SK-N-SH (cell line): ENCODE results near the gene ENPEP. TPM values are rescaled to one million over a fixed set of nuclear protein-coding genes. Genes with fewer than 3 reads are reported as not detected.
A peak's percentile ranks its signal among the peaks of the same experiment; 100 is the strongest.

Experiments
- CTCF ChIA-PET: fragments of 300-600, 350-600 bp; formaldehyde crosslinking; extraction: SDS; loops from one replicate; lab custom pipeline; 2021; lab: Yijun Ruan, JAX
- POLR2A ChIA-PET: fragments of 350-600 bp; sonication (Branson Sonifier 250); formaldehyde crosslinking; extraction: SDS; loops from one replicate; lab custom pipeline; 2020; ENCODE audit warnings: antibody characterized with exemption, inconsistent platforms; lab: Yijun Ruan, JAX
- DNase-seq: peaks from one replicate; pipeline ENCODE4 v3.0.0; 2012
- H2AFZ ChIP-seq: fragments of 200-600 bp; sonication (generic); 2 replicates; pipeline ENCODE4 v1.8.1; 2016; ENCODE audit warnings: antibody characterized with exemption, mild to moderate bottlenecking, low read depth
- H3F3A ChIP-seq: fragments of 200-600 bp; sonication (generic); replicated peaks from 2 replicates; pipeline ENCODE3; 2016; ENCODE audit warnings: antibody characterized with exemption, mild to moderate bottlenecking; ENCODE audit not compliant: insufficient read depth
- H3K27ac ChIP-seq, 2 experiments: fragments of 200-500 bp in 1 of 2; fragments of 200-600 bp in 1 of 2; sonication (Bioruptor generic) in 1 of 2; sonication (generic), shearing (Covaris generic) in 1 of 2; 2 replicates each; pipeline versions ENCODE4 v1.5.1 to v1.6.1; 2014 to 2016; ENCODE audit warnings: low read depth in 2 of 2, inconsistent platforms in 1 of 2, low read length in 1 of 2, mild to moderate bottlenecking in 1 of 2, mixed read lengths in 1 of 2
- H3K27me3 ChIP-seq: fragments of 200-600 bp; sonication (generic), shearing (Covaris generic); 2 replicates; pipeline ENCODE4 v1.6.1; 2016; ENCODE audit warnings: mixed run types; ENCODE audit not compliant: insufficient read depth
- H3K36me3 ChIP-seq, 2 experiments: fragments of 200-500 bp in 1 of 2; fragments of 200-600 bp in 1 of 2; sonication (Bioruptor generic) in 1 of 2; sonication (generic) in 1 of 2; replicated peaks in 1 of 2; 2 replicates each; pipeline versions ENCODE3 to v1.5.1; 2014 to 2016; ENCODE audit warnings: low read length in 1 of 2, mild to moderate bottlenecking in 1 of 2; ENCODE audit not compliant: insufficient read depth in 2 of 2, control insufficient read depth in 1 of 2
- H3K4me1 ChIP-seq, 2 experiments: fragments of 200-500 bp in 1 of 2; fragments of 200-600 bp in 1 of 2; sonication (Bioruptor generic) in 1 of 2; sonication (generic), shearing (Covaris generic) in 1 of 2; 2 replicates each; pipeline versions ENCODE4 v1.5.1 to v1.6.1; 2014 to 2016; ENCODE audit warnings: low read depth in 1 of 2, low read length in 1 of 2, mixed run types in 1 of 2; ENCODE audit not compliant: insufficient read depth in 2 of 2, control insufficient read depth in 1 of 2
- H3K4me2 ChIP-seq: fragments of 200-600 bp; sonication (generic), shearing (Covaris generic); 2 replicates; pipeline ENCODE4 v1.6.1; 2017; ENCODE audit warnings: mixed run types
- H3K4me3 ChIP-seq, 2 experiments: fragments of 200-500 bp in 1 of 2; fragments of 200-600 bp in 1 of 2; sonication (Bioruptor generic) in 1 of 2; sonication (generic), shearing (Covaris generic) in 1 of 2; 2 replicates each; pipeline versions ENCODE4 v1.5.1 to v1.8.1; 2014 to 2016; ENCODE audit warnings: low read depth in 2 of 2, inconsistent platforms in 1 of 2, low read length in 1 of 2, mild to moderate bottlenecking in 1 of 2, mixed read lengths in 1 of 2, moderate library complexity in 1 of 2
- H3K79me2 ChIP-seq: fragments of 200-600 bp; sonication (generic); 2 replicates; pipeline ENCODE4 v1.8.1; 2017; ENCODE audit warnings: mild to moderate bottlenecking; ENCODE audit not compliant: insufficient read depth
- H3K9ac ChIP-seq: fragments of 200-600 bp; sonication (generic); 2 replicates; pipeline ENCODE4 v1.6.1; 2017; ENCODE audit warnings: mixed run types
- H3K9me2 ChIP-seq: fragments of 200-600 bp; sonication (generic); 2 replicates; pipeline ENCODE4 v1.6.1; 2017; ENCODE audit warnings: mixed run types
- H3K9me3 ChIP-seq: fragments of 200-600 bp; sonication (generic); 2 replicates; pipeline ENCODE4 v1.6.1; 2017; ENCODE audit warnings: mixed run types, mild to moderate bottlenecking, moderate library complexity
- H4K20me1 ChIP-seq: fragments of 200-600 bp; sonication (generic); 2 replicates; pipeline ENCODE4 v1.6.1; 2017; ENCODE audit warnings: mild to moderate bottlenecking, mixed run types; ENCODE audit not compliant: insufficient read depth
- EP300 ChIP-seq, 2 experiments: IDR thresholded peaks; 2 replicates each; pipeline versions ENCODE4 v1.4.0 to v1.6.1; 2012; ENCODE audit warnings: borderline replicate concordance in 1 of 2, low read depth in 1 of 2, low read length in 1 of 2
- EZH2phosphoT487 ChIP-seq: fragments of 200-600 bp; sonication (generic); IDR thresholded peaks from 2 replicates; pipeline ENCODE4 v1.6.1; 2017; ENCODE audit warnings: low read depth, mixed run types, mild to moderate bottlenecking, antibody characterized with exemption, moderate library complexity, borderline replicate concordance
- JUND ChIP-seq: IDR thresholded peaks from 2 replicates; pipeline ENCODE4 v1.4.0; 2012
- MEF2A ChIP-seq: IDR thresholded peaks from 2 replicates; pipeline ENCODE4 v1.4.0; 2012; ENCODE audit warnings: low read depth, borderline replicate concordance
- NFIC ChIP-seq: IDR thresholded peaks from 2 replicates; pipeline ENCODE4 v1.4.0; 2012; ENCODE audit warnings: borderline replicate concordance
- PBX3 ChIP-seq: IDR thresholded peaks from 2 replicates; pipeline ENCODE4; 2012
- RAD21 ChIP-seq: IDR thresholded peaks from 2 replicates; pipeline ENCODE4 v1.6.1; 2012; ENCODE audit warnings: mild to moderate bottlenecking, low read length
- SIN3A ChIP-seq: IDR thresholded peaks from 2 replicates; pipeline ENCODE4 v1.6.1; 2012; ENCODE audit warnings: low read depth, mild to moderate bottlenecking, low read length, moderate library complexity, borderline replicate concordance
- SMC3 ChIP-seq: IDR thresholded peaks from 2 replicates; pipeline ENCODE4 v1.6.1; 2012; ENCODE audit warnings: low read depth, low read length, improper control_type of control experiment
- TAF1 ChIP-seq: IDR thresholded peaks from 2 replicates; pipeline ENCODE4 v1.6.1; 2012; ENCODE audit warnings: low read depth, mild to moderate bottlenecking, low read length, moderate library complexity, borderline replicate concordance
- TEAD4 ChIP-seq: IDR thresholded peaks from 2 replicates; pipeline ENCODE4 v1.4.0; 2012; ENCODE audit warnings: mild to moderate bottlenecking, borderline replicate concordance; ENCODE audit not compliant: insufficient read depth
- USF1 ChIP-seq: IDR thresholded peaks from 2 replicates; pipeline ENCODE4 v1.4.0; 2012; ENCODE audit warnings: low read depth, borderline replicate concordance
- USF2 ChIP-seq: fragments of 150-350 bp; IDR thresholded peaks from 2 replicates; pipeline ENCODE4 v1.6.1; 2017; ENCODE audit warnings: antibody characterized with exemption, low read length, low read depth, borderline replicate concordance
- ZBTB33 ChIP-seq: IDR thresholded peaks from 2 replicates; pipeline ENCODE4 v1.4.0; 2012; ENCODE audit warnings: low read depth, borderline replicate concordance
- WGBS: methylation state at CpG from one replicate; pipeline ENCODE4 v1.1.6; 2017; ENCODE audit warnings: low lambda C conversion rate; 5-methylcytosine and 5-hydroxymethylcytosine counted together
- polyA plus RNA-seq, 3 experiments: library from polyadenylated mRNA; depleted of rRNA; stranded (reverse); fragments of >200 nt; gene quantifications; 2 replicates each; pipeline ENCODE4 v1.2.3, GENCODE V29; 2012
- TF ChIP-seq, protein P1 (sequence below): fragments of 150-350 bp; IDR thresholded peaks from 2 replicates; pipeline ENCODE4 v1.6.1; 2016; ENCODE audit warnings: mild to moderate bottlenecking, low read depth, low read length
- TF ChIP-seq, protein P2 (sequence below): IDR thresholded peaks from 2 replicates; pipeline ENCODE4 v1.6.1; 2012; ENCODE audit warnings: mild to moderate bottlenecking, low read depth, low read length, moderate library complexity

Gene ENPEP
- polyA plus RNA-seq, 1 of the 3 experiments (the other 2 are of a cell fraction), result 0.16 TPM

DNA sequence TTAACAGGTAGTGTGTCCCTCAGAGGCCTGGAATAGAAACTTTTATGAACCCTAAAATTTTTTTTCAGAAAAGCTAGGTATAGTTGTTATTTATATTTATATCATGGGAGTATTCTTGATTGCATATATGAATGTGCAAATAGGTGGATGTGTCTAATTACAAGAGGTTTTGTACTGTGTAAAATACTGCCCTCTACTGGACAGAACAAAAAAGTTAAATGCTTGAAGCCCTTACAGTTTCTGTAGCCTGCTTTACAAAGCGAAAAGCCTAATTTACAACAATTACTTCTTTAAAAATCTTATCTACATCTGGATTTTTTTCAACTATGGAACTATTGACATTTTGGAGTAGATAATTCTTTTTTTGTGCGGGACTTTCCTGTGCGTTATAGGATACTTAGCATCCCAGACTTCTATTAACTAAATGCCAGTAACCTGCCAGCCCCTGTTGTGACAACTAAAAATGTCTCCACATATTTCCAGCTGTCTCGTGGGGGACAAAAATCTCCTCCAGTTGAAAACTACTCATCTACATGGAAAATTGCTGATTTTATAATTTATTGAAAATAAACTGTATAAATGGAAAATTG lies 35.1 kb downstream of the ENPEP start (continued):
- TF ChIP-seq NFIC (no peak), RAD21 (peak; percentile 78), JUND (no peak), EP300 (IDR thresholded peaks at IDR 0.05; ENCODE audit: borderline replicate concordance in 1 of 2, low read depth in 1 of 2, low read length in 1 of 2) (no peak), USF2 (no peak), EZH2phosphoT487 (no peak), SMC3 (peak; percentile 51), TAF1 (no peak), SIN3A (no peak)

- CTCF ChIA-PET, result interaction anchor here (1.5 to 18.9 kb wide), 8 partner anchors 15 to 511 kb away, joined by 3 to 591 read pairs (median 11); partner anchors contain the start of gene ENPEP
- 33% methylated on average over 3 of the region's 3 CpGs for WGBS
- Histone ChIP-seq H3K9me2 (no peaks in the 10 kb centered on the region), H3K4me1 (peaks cover 0 to 2% of the 10 kb centered on the region in 2 experiments; a peak in 2 of 4 replicates), H3K36me3 (no peaks in the 10 kb centered on the region), H3K9ac (no peak overlapping the region), H3K4me2 (no peak overlapping the region), H3F3A (no peaks in the 10 kb centered on the region), H2AFZ (no peak overlapping the region), H3K9me3 (no peaks in the 10 kb centered on the region), H3K27ac (no peak overlapping the region), H3K79me2 (no peaks in the 10 kb centered on the region), H4K20me1 (no peaks in the 10 kb centered on the region), H3K4me3 (no peak overlapping the region), H3K27me3 (no peaks in the 10 kb centered on the region)
- no peak for TF ChIP-seq TEAD4
- no peak for TF ChIP-seq MEF2A
- TF ChIP-seq USF1, result no peak
- no peak for TF ChIP-seq ZBTB33
- no peak for TF ChIP-seq PBX3
- TF ChIP-seq, protein P1, sequence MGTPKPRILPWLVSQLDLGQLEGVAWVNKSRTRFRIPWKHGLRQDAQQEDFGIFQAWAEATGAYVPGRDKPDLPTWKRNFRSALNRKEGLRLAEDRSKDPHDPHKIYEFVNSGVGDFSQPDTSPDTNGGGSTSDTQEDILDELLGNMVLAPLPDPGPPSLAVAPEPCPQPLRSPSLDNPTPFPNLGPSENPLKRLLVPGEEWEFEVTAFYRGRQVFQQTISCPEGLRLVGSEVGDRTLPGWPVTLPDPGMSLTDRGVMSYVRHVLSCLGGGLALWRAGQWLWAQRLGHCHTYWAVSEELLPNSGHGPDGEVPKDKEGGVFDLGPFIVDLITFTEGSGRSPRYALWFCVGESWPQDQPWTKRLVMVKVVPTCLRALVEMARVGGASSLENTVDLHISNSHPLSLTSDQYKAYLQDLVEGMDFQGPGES, result no peak
- no peak for TF ChIP-seq RAD21
- TF ChIP-seq SIN3A, result no peak
- TF ChIP-seq, protein P2, sequence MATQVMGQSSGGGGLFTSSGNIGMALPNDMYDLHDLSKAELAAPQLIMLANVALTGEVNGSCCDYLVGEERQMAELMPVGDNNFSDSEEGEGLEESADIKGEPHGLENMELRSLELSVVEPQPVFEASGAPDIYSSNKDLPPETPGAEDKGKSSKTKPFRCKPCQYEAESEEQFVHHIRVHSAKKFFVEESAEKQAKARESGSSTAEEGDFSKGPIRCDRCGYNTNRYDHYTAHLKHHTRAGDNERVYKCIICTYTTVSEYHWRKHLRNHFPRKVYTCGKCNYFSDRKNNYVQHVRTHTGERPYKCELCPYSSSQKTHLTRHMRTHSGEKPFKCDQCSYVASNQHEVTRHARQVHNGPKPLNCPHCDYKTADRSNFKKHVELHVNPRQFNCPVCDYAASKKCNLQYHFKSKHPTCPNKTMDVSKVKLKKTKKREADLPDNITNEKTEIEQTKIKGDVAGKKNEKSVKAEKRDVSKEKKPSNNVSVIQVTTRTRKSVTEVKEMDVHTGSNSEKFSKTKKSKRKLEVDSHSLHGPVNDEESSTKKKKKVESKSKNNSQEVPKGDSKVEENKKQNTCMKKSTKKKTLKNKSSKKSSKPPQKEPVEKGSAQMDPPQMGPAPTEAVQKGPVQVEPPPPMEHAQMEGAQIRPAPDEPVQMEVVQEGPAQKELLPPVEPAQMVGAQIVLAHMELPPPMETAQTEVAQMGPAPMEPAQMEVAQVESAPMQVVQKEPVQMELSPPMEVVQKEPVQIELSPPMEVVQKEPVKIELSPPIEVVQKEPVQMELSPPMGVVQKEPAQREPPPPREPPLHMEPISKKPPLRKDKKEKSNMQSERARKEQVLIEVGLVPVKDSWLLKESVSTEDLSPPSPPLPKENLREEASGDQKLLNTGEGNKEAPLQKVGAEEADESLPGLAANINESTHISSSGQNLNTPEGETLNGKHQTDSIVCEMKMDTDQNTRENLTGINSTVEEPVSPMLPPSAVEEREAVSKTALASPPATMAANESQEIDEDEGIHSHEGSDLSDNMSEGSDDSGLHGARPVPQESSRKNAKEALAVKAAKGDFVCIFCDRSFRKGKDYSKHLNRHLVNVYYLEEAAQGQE, result no peak
- POLR2A ChIA-PET, result no interaction called here
- no peak for DNase-seq
These were observed 36.9 kb downstream of the ENPEP start for GRCh38 chr4:110512901-110513300.
